ENCODE data around the gene ASPHD2.

- TF ChIP-seq, protein P1, sequence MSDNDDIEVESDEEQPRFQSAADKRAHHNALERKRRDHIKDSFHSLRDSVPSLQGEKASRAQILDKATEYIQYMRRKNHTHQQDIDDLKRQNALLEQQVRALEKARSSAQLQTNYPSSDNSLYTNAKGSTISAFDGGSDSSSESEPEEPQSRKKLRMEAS (IDR thresholded peaks at IDR 0.05; ENCODE audit: low read depth, low read length), result no peak
- TF ChIP-seq MXI1 (IDR thresholded peaks at IDR 0.05; ENCODE audit: low read depth, low read length) (no peak), SIX5 (IDR thresholded peaks at IDR 0.05; ENCODE audit: low read depth, low read length, severe bottlenecking) (no peak)
Measured at GRCh38 chr22:26418620-26419019, 10.4 kb upstream of the ASPHD2 start.
